NCI-H2171 treated with DMSO at 0.1 percent for 48 hours (cell line): ENCODE results near the gene RHBDD1.
"Not testable (repeated sequence)": the region's sequence is repeated elsewhere in the genome, so short reads cannot be mapped to it uniquely, and the experiment has no call there.

ENCODE experiments used
- DNase-seq: peaks from one replicate; lab custom pipeline; 2025; lab: John Stamatoyannopoulos, UW

RHBDD1 gene

DNA sequence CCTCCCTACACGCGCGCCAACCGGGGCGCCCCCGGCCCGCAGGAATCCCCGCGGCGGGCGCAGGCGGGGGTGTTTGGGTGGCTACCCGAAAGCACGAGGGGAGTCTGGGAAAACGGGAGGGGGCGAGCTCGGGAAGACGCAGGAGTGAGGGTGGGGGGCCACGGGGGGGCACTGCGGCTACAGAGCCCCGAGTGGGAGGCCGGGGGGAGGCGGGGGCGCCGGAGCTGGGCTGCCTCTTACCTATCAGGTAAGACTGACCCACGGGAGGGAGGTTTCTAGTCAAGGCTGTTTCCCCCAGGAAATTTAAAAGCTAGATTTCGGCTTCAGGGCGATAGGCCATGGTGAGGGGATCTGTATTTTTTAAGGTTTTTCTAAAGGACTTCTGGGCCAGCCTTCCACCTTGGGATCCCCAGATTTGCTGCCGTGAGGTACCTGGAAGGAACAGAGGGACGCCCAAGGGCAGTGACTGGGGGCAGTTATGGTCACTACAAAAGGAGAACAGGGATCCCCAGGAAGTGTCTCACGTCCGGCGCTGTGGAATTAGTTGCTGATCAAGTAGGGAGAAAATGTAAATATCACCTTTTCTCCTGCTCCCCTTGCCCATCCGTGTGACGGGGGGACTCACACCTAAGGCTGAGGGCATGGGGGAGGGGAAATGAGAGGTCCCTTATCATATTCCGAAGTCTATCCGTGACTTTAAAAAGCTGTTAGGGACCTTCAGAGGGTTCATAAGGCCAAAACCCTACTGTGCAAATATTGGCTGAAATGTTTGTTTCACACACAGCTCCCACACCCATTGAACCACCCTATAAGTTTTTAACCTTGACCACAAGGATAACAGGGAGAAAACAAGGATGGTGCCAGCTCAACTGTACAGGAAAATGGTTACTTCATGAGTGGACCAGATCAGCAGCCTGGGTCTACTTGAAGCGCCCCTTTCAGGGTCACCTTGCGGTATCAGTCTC is 35.6 kb upstream of the RHBDD1 start:
- DNase-seq = no peak

DNA sequence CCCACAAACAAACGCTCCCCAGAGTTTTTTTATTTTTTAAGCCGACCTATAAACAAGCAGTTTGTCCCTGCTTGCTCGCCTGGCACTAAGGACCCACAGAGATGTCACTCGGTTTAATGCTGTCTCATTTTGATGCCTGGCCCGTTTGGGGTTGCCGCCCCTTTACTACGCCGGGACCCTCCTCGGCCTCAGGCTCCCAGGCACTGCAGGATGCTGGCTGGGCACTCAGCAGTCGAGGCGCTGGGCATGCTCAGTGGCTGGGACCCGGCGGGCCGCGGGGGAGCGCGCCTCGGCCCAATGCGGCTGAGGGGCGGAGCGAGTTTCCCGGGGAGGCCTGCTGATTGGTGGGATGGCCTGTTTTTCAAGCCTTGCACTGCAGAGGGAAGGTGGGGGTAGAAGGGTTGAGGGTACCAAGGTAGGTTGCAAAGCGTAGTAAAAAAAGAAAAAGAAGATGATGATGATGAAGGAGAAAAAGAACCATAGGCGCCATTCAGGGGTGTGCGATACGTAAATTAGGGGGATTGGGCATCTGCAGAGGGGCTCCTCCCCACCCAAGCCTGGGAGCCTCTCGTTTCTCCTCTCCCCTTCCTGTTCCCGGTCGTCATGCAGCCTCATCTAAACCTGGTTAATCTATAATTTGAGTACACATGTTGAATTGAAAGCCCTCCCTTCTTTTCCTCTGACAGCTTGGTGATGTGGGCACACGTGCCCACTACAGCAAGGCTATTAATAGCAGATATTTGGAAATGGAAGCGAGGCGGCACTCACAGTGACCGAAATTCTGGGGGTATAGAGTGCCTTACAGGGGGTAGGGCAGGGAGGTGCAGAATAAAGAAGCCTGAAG is 34.7 kb upstream of the RHBDD1 start:
- DNase-seq = peak; percentile 80

DNA sequence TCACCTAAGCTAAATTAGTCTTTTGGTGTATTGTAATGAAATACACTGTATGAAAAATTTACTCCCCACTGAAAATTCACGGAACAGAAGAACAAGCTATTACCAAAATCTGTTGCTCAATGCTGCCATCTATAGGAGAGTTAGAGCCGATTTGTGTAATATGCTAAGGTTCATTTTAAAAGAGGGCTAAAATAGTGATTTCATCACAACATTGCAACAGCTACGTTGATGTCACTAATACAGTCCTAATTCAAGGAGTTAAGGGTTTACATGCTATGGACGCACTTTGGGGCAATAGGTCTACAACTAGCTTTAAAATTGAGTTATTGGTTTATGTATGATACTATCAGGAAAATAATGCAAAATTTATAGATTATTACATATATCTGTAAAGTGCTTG is 33.3 kb upstream of the RHBDD1 start:
- DNase-seq = peak; percentile 59

DNA sequence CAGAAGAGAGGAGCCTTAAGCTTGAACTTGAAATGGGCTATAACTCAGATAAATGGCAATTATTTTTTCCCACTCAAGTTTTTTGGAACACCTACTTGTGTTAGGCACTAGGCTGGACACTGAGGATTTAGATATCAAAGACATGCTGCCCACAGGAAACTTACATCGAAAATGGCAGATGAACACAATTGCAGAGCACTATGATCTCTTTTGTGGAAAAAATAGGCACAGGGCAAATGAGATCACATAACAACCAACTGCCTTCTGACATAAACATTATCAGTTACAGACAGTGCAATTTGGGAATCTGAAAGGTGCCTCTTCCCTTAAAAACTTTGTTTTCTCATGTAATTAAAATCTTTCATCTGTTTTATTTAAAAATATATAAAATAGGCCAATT is 32.4 kb upstream of the RHBDD1 start:
- no peak for DNase-seq

DNA sequence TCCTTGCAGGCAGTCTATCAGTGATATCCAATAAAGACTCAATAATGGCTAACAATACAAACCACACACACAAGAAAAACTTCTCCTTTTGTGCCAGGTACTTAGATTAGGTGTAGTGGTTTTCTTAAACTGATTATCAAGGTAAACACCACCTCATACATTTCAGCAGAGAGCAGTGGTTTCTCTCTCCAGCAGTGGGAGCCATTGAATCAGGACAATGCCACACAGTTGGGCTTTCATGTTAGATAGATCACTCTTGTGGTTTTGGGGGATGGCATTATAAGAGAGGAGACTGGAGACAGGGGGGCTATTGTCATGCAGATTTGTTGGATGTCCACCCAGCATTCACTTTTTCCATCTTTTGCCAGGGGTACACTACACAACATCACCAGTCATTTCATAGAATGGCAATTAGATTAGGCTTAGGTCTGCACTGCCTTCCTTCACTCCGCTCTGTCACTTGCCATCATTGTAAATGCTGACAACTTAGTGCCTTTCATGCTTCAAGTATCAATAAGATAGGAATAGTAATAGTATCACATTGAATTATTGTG is 22.6 kb upstream of the RHBDD1 start:
- DNase-seq = no peak

DNA sequence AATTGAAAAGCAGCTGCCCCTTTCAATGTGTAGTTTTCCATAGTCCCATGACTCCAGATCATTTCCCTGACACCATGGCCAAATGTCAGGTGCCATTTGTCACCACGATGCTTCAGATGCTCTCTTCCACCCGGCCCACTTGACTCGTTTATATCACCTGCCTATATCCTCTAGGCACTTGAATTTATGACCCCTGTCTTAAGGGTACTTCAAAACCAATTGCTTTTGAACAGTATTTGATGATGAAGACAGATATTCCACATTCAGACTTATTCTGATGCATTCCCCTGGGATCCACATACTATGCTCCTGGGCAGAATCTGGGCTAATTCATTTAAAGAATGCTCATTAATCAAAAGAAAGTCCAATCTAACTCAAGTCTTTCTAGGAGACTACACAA is 16.9 kb upstream of the RHBDD1 start:
- no peak for DNase-seq

DNA sequence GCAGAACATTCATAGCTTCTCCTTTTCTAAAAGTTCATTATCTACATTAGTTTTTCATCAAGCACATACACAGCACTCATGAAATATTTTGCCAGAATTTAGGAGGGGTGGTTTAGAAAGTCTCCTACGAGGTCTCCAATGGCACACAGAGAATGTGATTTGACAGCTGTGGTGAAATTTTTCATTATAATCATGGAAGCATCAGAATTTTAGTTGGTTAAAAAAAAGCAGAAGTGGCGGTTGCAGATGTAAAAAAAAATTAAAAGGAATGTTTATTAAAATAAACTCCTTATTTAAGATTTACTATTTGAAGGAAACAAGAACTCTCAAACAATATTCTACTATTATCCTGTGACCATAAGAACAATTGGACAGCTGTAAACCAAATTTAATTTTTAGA is 10.8 kb upstream of the RHBDD1 start:
- DNase-seq = no peak

DNA sequence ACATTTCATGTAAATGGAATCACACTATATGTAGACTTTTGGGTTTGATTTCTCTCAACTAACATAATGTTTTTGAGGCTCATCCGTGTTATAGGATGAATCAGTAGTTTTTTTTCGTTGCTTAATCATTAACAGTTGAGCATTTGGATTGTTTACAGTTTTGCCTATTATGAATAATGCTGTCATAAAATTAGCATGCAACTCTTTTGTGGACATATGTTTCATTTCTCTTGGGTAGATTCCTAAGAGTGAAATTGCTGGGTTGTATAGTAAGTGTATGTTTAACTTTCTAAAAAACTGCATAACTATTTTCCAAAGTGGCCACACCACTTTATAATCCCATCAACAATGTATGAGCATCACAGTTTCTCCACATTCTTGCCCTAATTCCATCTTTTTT is 7.7 kb upstream of the RHBDD1 start:
- DNase-seq = no peak

DNA sequence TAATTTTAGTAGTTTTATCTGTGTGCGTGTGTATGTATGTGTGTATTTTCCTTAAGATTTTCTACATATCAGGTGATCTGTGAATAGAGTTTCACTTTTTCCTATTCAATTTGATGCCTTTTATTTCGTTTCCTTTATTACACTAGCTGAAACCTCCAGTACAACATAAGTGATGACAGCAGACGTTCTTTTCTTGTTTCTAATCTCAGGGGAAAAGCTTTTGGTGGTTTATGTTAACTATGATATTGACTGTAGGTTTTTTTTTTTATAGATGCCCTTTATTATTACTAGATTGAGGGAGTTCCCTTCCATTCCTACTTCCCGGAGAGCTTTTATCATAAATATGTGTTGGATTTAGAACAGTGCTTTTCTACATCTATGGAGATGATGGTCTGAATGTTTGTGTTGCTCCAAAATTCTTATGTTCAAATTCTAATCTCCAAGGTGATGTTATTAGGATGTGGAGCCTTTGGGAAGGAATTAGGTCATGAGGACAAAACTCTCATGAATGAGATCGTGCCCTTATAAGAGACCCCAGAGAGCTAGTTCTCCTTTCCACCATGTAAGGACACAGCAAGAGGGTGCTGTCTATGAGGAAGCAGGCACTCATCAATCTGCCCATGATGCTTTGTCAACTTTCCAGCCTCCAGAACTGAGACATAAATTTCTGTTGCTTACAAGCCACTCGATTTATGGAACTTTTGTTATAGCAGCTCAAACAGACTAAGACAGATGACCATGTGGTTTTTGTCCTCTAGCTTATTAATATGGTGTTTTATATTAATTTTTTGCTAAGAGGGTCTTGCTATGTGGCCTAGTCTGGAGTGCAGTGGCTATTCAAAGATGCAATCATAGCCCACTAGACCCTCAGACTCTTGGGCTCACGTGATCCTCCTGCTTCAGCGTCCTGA is 5.9 kb upstream of the RHBDD1 start:
- DNase-seq = no peak

DNA sequence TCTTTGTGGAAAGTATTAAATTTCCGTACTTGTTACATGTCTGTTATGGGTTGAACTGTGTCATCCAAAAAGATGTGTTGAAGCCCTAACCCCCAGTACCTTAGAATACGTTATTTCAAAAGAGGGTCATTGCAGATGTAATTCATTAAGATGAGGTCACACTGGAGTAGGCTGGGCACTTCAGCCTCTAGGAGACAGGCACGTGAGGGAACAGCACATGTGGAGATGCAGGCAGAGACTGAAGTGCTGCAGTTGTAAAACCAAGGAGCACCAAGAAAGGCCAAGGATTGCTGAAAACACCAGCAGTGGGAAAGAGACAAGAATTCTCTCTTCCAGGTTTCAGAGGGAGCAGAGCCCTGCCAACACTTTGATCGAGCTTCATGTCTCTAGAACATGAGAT is 4.6 kb upstream of the RHBDD1 start:
- DNase-seq = no peak

DNA sequence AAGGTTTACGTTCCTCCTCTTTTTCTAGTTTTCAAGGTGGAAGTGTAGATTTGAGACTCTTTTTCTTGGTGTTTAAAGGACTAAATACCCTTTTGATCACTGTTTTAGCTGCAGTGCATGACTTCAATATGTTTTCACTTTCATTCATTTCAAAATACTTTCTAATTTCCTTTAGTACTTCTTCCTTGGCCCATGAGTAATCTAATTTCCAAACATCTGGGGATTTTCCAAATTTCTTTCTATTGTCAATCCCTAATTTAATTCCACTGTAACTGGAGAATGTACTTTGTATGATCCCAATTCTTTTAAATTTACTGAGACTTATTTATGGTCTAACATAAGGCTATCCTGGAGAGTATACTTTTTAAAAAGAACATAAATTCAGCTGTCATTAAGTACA is 3.8 kb upstream of the RHBDD1 start:
- DNase-seq = no peak

DNA sequence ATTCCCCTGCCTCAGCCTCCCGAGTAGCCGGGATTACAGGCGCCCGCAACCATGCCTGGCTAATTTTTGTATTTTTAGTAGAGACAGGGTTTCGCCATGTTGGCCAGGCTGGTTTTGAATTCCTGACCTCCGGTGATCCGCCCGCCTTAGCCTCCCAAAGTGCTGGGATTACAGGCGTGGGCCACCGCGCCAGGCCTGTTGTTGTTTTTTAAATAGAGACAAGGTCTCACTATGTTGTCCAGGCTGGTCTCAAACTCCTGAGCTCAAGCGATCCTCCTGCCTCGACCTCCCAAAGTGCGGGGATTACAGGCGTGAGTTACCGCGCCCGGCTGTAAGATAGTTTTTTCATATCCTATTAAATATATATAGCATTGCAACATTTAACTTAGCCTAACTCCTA is 974 bp upstream of the RHBDD1 start:
- DNase-seq = not testable (repeated sequence)

DNA sequence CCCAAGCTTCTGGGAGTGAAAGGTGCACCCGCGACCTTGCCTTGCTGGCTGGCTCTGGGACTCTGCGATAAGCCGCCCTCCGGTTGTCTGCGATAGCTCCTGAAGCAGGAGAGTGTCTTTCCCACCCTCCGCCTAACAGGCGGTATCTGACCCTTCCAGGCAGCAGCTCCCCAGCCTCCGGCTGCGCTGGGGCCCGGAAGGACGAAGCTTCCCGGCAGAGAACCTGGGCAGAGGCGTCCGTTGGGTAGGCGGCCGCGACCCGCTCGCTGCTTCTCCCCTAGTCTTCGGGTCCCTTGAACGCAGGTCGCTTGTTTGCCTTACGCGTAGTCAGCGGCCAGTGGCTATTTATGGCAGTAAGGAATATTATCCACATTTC is 446 bp upstream of the RHBDD1 start:
- no peak for DNase-seq

DNA sequence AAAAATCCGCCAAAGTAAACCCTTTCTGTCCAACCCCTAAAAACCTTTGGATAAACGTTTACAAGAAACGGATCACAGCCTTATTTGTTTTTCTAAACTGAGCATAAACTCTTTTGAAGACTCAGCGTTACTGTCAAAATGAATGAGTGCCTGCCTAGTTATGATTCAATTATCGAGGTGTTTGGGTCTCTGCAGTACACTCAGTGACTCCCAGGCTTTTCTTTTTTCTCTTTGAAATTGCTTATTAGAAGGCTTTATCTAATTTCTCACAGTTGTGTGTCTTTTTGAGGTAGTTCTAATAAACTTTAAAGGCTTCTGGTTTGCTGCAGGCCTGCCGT is 663 bp downstream of the RHBDD1 start:
- DNase-seq = no peak

DNA sequence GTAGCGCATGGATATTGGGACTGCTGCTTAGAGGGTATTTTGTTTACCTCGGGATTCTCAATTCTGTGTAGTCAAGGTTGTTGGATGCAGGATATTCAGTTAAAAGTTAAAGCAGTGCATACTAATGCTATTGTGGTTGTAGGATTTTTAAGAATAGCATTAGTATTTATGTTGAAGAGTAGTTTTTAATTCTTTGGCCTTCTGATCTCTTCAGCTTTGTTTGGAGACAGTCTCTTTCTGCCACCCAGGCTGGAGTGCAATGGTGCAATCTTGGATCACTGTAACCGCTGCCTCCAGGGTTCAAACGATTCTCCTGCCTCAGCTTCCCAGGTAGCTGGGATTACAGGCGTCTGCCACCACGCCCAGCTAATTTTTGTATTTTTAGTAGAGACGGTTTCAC is 1.5 kb downstream of the RHBDD1 start:
- no peak for DNase-seq

DNA sequence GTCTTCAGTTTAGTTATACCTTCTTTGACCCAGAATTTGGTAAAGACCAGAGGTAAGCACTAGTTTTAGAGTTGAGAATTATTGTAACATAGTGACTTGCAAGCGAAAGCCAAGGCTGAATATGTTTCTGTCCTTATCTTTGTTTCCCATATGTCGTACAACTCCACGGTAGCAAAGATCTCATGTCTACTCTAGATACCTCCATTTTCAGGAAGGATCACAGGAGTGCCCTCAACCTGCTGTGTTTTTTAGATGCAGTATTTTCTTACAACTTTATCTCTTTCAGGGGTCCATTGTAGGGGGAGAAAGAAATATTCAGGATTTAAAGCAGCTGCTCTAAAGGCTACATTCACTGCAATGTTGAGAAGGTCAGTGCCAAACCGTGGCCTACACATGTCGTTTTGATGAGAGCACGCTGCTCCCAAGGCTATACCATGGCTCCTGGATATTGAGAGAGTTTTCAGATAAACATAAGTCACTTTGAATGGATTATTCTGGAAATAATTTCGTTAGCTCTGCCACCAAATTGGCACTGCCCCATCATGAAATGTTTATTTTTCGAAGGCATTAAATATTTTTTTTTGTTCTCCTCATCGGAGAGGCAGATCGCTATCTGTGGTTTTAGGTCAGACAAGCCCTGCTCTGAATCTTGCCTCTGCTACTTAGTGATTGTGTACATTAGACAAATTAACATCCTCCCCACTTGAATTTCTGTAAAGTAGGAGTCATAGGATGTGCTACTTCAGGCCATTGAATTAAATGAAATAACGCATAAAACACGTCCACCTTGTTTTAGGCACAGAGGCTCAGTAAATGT is 2.1 kb downstream of the RHBDD1 start:
- DNase-seq = no peak

DNA sequence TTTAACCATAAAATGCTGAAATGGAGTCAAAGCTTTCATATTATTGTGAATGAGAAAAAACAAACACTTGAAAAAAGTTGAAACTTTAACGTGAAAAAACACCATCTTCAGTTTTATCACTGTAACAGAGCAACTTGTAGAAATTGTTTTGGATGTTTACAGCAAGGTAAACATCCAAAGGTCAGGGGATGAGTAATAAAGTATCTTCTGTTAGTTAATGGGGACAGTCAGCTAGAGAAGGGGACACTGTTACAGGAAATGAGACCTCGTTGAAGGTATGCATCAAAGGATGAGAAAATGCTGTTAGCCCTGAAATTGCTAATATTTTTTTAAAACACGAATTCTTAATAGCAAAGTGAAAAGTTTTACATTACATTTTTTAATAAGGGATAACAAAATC is 2.9 kb downstream of the RHBDD1 start:
- DNase-seq = no peak

DNA sequence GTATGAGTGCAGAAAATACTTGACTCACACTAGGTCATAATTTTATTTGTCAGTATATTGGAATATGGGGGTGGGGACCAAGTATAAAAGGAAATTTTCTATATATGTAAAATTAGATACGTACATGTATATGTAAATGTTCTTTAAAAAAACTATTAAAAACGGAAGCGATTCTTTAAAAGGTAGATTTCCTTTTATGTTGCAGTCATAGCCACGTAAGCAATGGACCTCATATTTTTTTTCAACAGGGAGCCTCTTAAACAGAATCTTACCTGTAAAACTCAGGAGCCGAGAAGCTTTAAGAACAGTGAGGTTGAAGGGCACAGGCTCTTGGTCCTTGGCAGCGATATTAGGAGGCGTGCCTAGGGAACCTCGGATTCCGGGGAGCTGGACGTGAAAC is 3.3 kb downstream of the RHBDD1 start:
- no peak for DNase-seq

DNA sequence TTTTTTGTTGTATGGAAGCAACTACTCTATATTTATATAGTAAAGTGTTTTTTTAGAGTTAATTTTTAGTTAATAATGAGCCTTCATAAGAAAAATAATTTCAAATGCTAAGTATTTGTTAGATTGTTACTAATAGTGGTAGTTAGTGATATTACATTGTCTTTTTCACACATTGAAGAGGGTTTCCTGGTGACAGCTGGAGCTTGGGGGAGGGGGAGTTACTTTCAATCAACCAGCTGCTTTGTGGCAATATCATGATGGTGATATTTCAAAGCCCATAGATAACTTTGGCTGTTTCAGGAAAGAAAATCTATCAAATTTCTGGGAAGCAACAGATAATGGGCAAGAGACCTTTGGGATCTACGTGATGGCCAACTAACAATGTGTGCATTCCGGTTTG is 4.1 kb downstream of the RHBDD1 start:
- peak; percentile 54 for DNase-seq

DNA sequence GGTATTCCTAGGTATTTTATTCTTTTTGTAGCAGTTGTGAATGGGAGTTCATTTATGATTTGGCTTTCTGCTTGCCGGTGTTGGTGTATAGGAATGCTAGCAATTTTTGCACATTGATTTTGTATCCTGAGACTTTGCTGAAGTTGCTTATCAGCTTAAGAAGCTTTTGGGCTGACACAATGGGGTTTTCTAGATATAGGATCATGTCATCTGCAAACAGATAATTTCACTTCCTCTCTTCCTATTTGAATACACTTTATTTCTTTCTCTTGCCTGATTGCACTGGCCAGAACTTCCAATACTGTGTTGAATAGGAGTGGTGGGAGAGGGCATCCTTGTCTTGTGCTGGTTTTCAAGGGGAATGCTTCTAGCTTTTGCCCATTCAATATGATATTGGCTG is 7.1 kb downstream of the RHBDD1 start:
- not testable (repeated sequence) for DNase-seq
